Heart right ventricle (tissue), 16 donors: ENCODE measurements around the gene RTN4R. TPM values are rescaled to one million over a fixed set of nuclear protein-coding genes. Genes with fewer than 3 reads are reported as not detected.
"Not testable (repeated sequence)": the region's sequence is repeated elsewhere in the genome, so short reads cannot be mapped to it uniquely, and the experiment has no call there.

Experiments
- ATAC-seq, 8 donors: fragments of 200-7000 bp; cut with Tn5 transposase; one replicate each; pipeline ENCODE4 v1.9.1; 2020; ENCODE audit warnings: mild to moderate bottlenecking in 8 of 8, moderate library complexity in 8 of 8, moderate number of reproducible peaks in 1 of 8
- DNase-seq, 2 donors: peaks; one replicate each; pipeline ENCODE4 v3.0.0-alpha.2; 2020
- H3K27ac ChIP-seq, 10 donors: fragments of 200-600 bp; sonication (generic) in 2 of 10; one replicate each; pipeline versions ENCODE4 v1.5.0 to v1.8.0; 2020 to 2022; ENCODE audit warnings: mild to moderate bottlenecking in 3 of 10
- H3K27me3 ChIP-seq, 7 donors: fragments of 200-600 bp; one replicate each; pipeline ENCODE4 v1.8.0; 2021 to 2022; ENCODE audit warnings: mild to moderate bottlenecking in 2 of 7
- H3K36me3 ChIP-seq, 9 donors: fragments of 200-600 bp; sonication (generic) in 1 of 9; one replicate each; pipeline versions ENCODE4 v1.5.0 to v1.8.0; 2020 to 2022; ENCODE audit warnings: mild to moderate bottlenecking in 2 of 9
- H3K4me1 ChIP-seq, 9 donors: fragments of 200-600 bp; sonication (generic) in 1 of 9; one replicate each; pipeline versions ENCODE4 v1.5.0 to v1.8.0; 2020 to 2022; ENCODE audit warnings: mild to moderate bottlenecking in 4 of 9
- H3K4me3 ChIP-seq, 10 donors: fragments of 200-600 bp; sonication (generic) in 2 of 10; one replicate each; pipeline versions ENCODE4 v1.5.0 to v1.8.0; 2020 to 2022; ENCODE audit warnings: mild to moderate bottlenecking in 7 of 10, moderate library complexity in 2 of 10
- H3K9me3 ChIP-seq, 11 donors: fragments of 200-600 bp in 10 of 11; sonication (generic) in 2 of 11; one replicate each; pipeline versions ENCODE4 v1.5.0 to v1.8.0; 2013 to 2022; ENCODE audit warnings: mild to moderate bottlenecking in 2 of 11, control low read depth in 1 of 11, moderate library complexity in 1 of 11
- WGBS, 2 donors: extraction: QIAGEN DNeasy Blood & Tissue Kit; methylation state at CpG; one replicate each; pipeline ENCODE4 v1.1.7; 2013; ENCODE audit warnings: inconsistent platforms in 1 of 2; 5-methylcytosine and 5-hydroxymethylcytosine counted together
- intact Hi-C, 10 donors: fragments of 100-400 bp; cut with DNase I; formaldehyde crosslinking; loops; one replicate each; pipeline versions ENCODE4 v1.11.1 to v1.14.2; 2022
- polyA plus RNA-seq, 2 donors: library from polyadenylated mRNA; stranded (reverse); fragments of 200-250 nt; gene quantifications; one replicate each; pipeline ENCODE4 v1.2.3, GENCODE V29; 2013
- total RNA-seq, 10 donors: library from RNA; stranded (reverse); fragmentation: NEBNext Ultra II Directional in 3 of 10; extraction: Animal tissue kit (Norgen Biotek cat#: 25700) in 3 of 10; gene quantifications; one replicate each; pipeline versions ENCODE4 v1.2.1 to v1.2.4, GENCODE V29; 2021 to 2023
- TF ChIP-seq, protein P1 (sequence below), 9 donors: fragments of 200-600 bp; sonication (generic) in 2 of 9; IDR thresholded peaks; one replicate each; pipeline versions ENCODE4 v1.5.0 to v1.8.0; 2021 to 2022; ENCODE audit warnings: antibody characterized with exemption in 9 of 9, mild to moderate bottlenecking in 5 of 9, moderate library complexity in 1 of 9
- donor health status: Arrhythmogenic right ventricular cardiomyopathy.
- donor health status: ischemic (EF 13 %, LVEDD 7.1; RV severe dilation, severe dysfunction).
- donor health status: healthy with polysubstance abuse.
- donor health status: DM: no; HTN: yes; CAD: no.
- donor health status: DM: no; HTN: no; CAD: no.
- donor health status: ischemic (EF 25% LVEDD 6.9; RV normal size, moderate dysfunction).
- donor health status: ischemic (EF 25% LVEDD 5.7; RV mildly dilated, moderate dysfunction).
- donor health status: healthy.
- donor health status: DM: yes; HTN: yes; CAD: no.
- donor health status: Ischemic cardiomyopathy.
- donor health status: ischemic (EF 35%, LVEDD 5.7; RV mildly dilated, moderate dysfunction).
- donor health status: nonischemic (EF 11% LVEDD 7.7; RV severe dilation, severe dysfunction).
- donor health status: DM: yes; HTN: yes; CAD: no.
- donor health status: PGD.
- donor health status: ischemic (EF 29% LVEDD 5.4; RV normal size, mild dysfunction).
- donor health status: nonischemic (EF 23%, LVEDD 6.1; RV moderate dilation, normal function).

Gene RTN4R
- total and polyA plus RNA-seq, 12 donors, result 0.56 to 2.5 (median 0.93) TPM

DNA sequence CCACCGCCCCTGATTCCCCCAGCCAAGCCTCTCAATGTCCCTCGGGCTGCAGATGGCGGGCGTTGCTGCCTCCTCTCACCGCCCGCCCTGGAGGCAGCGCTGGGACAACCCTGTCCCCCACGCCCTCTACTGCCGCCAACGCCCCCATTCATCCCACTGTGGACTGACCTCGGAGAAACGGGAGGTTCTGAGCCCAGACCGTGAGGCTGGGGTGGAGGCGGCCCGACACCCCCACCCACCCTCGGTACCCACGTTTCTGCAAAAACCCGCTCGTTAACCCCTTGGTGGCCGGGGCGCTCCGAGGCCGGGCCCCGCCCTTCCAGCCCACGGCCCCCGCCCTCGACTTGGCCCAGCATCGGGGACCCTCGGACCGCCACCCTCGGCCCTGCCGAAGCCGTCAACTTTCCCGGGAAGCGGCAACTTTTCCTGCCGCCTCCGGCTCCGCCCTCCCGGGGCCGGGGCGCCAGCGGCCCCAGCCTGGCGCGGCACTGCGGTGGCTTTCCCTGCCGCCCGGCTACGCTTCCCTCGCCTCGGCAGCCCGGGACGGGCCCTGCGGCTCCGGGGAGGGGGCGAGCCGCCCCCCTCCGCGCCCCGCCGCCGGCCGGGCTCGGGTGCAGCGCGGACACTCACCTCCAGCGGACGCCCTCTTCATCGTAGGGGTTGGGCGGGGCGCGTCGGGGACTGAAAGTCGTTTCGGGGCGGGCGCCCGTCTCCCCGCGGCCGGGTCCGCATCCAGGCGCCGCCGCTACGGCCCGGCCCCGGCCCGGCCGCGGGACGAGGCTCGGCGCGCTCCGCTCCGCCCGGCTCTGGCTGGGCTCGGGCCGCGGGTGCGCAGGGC, 458 bp downstream of the RTN4R start:
- H3K27ac ChIP-seq, result peak overlapping the region in 5 of 10 donors; percentile 16 to 43 (median 31)
- TF ChIP-seq, protein P1, sequence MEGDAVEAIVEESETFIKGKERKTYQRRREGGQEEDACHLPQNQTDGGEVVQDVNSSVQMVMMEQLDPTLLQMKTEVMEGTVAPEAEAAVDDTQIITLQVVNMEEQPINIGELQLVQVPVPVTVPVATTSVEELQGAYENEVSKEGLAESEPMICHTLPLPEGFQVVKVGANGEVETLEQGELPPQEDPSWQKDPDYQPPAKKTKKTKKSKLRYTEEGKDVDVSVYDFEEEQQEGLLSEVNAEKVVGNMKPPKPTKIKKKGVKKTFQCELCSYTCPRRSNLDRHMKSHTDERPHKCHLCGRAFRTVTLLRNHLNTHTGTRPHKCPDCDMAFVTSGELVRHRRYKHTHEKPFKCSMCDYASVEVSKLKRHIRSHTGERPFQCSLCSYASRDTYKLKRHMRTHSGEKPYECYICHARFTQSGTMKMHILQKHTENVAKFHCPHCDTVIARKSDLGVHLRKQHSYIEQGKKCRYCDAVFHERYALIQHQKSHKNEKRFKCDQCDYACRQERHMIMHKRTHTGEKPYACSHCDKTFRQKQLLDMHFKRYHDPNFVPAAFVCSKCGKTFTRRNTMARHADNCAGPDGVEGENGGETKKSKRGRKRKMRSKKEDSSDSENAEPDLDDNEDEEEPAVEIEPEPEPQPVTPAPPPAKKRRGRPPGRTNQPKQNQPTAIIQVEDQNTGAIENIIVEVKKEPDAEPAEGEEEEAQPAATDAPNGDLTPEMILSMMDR (IDR thresholded peaks at IDR 0.05), result peak in 1 of 9 donors; percentile 14
- H3K4me1 ChIP-seq, result peaks cover 6 to 17% (median 9%) of the 10 kb centered on the region in 9 donors
- H3K4me3 ChIP-seq, result peak overlapping the region; percentile 38 to 71 (median 50)
- H3K27me3 ChIP-seq, result peaks cover 0 to 10% (median 0%) of the 10 kb centered on the region in 7 donors
- ATAC-seq, result peak in 2 of 8 donors; percentile 13 to 30
- intact Hi-C loops, result loop anchor here in 9 of 10 donors (1.0 to 5.0 kb wide), 3 partner anchors 109 to 110 kb away; no protein-coding TSS in a partner anchor
- DNase-seq, result no peak
- 1 to 2% methylated on average over 52 to 101 of the region's 101 CpGs for WGBS, 2 donors
- no peaks in the 10 kb centered on the region for H3K36me3 ChIP-seq
- no peaks in the 10 kb centered on the region for H3K9me3 ChIP-seq

DNA sequence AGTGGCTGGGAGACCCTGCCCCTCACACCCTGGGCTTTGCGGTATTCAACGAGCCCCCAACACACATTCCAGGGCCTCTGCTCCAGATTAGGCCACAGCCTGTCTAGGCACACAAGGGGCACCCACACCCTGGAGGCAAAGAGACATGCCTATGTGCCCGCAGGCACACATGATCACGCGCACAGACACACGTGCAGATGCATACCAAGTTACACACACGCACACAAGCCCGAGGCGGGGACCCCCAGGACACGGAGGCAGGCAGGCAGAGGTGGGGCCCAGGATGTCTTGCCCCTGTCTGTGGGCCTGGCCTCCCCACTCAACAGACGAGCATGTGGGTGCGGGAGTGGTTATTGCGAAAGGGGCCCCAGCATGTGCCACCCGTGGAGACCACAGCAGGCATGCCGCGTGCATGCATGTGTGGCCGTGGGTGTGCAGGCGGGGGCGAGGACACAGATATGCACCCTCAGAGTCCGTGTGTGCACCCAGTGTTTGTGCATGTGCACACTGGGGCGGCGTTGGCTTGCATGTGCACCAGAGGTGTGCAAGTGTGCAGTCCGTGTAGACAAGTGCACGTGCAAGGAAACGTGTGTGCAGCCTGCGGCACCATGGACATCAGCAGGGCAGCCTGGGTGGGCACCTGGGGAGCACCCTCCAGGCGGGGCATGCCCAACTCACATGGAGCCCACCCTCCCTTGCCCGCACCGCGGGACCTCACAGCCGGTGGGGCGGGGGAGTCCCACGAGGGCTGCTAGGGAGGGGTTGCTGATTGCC, 1.3 kb downstream of the RTN4R start:
- Histone ChIP-seq H3K27me3 (peaks cover 0 to 10% (median 0%) of the 10 kb centered on the region in 7 donors), H3K4me1 (peaks cover 6 to 17% (median 9%) of the 10 kb centered on the region in 9 donors), H3K4me3 (peak overlapping the region in 9 of 10 donors; percentile 38 to 71 (median 51))
- whole genome bisulfite sequencing, 2 donors, result 71 to 75% methylated on average over 33 of the region's 33 CpGs
- not testable (repeated sequence) for DNase-seq, H3K36me3 ChIP-seq, H3K27ac ChIP-seq, ATAC-seq, H3K9me3 ChIP-seq
- intact Hi-C loops, result loop anchor here in 4 of 10 donors (5.0 kb wide), 1 partner anchor 110 kb away; no protein-coding TSS in a partner anchor

DNA sequence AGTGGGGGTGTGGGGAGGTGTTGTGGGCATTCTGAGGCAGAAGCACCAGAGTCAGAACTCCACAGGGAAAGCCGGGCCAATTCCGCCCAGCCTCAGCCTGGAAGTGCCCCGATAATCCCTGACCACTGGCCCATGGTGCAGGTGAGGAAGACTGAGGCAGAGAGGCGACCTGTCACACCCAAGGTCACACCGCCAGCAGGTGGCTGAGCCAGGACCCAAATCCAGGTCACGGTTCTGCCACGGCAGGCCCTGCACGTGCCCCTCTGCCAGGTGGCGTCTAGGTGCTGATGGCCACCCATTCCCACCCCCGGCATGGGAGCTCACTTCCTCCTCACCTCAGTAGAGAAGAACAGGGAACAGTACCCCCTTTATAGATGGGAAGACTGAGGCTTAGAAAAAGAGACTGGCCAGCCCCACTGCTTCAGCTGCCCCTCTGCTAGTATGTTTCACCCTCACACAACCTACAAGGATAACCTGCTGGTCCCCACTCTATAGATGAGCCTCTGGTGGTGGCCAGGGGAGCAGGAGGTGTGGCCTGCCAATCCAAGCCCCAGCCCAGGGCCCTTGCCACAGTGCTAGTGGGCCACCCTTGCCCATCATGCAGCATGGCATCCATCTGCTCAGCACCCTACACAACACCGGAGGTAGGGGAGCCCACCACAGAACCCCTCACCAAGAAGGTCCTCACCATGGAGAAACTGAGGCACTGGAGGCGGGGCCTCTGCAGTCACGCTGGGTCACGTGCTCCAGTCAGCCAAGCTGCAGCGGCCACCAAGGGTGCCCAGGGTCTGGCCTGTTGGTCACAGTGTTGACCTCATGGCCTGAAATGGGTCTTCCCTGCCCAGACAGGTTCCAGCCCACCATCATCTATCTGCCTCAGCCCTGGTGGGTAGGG, 2.1 kb downstream of the RTN4R start:
- H3K9me3 ChIP-seq, DNase-seq, ATAC-seq, H3K36me3 ChIP-seq, H3K27ac ChIP-seq, H3K4me3 ChIP-seq: not testable (repeated sequence)
- intact Hi-C loops, result loop anchor here in 4 of 10 donors (5.0 kb wide), 1 partner anchor 109 kb away; no protein-coding TSS in a partner anchor
- Histone ChIP-seq H3K27me3 (peaks cover 0 to 10% (median 0%) of the 10 kb centered on the region in 7 donors), H3K4me1 (peaks cover 6 to 17% (median 9%) of the 10 kb centered on the region in 9 donors)
- WGBS, 2 donors, result 96% methylated on average over 14 to 15 of the region's 15 CpGs

DNA sequence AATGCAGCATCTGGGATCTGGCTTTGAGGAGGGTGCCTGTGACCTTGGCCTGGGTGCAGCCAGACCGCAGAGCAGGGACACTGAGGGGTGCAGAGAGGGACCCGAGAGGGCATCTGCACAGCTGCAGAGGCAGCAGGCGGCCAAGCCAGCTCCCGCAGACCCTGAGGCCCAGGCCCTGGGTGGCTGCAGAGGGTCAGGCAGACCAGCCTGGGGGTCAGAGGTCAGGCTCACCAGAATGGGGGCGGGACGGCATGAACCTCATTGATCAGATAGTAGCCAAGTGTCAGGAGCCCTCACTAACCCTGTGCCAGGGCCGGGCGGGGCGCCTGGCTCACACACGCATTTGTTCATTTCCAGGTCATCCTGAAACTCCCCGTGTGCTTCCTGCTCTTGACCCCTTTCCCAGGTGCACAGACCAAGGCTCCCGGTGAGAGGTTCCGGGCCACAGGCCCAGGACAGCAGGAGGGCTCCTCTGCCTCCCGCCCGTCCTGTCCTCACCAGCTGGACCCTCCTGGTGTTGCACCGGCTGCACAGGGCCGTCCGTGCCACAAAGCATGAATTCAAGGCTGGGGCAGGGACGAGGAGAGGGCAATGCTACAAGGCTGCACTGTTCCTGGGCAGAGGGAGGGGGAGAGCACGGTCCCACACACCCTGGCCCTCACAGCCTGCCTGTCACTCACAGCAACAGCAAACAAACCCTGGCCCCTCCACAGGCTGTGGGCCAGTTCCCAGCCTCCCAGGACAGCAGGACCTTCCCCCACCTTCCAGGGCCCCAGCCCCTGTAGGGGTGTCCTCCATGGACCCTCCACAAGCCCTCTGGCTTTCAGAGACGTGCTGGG, 3.3 kb downstream of the RTN4R start:
- Histone ChIP-seq H3K4me3 (no peak overlapping the region), H3K27ac (no peak overlapping the region), H3K9me3 (no peaks in the 10 kb centered on the region), H3K36me3 (no peaks in the 10 kb centered on the region), H3K4me1 (peaks cover 6 to 17% (median 9%) of the 10 kb centered on the region in 9 donors), H3K27me3 (peaks cover 0 to 10% (median 0%) of the 10 kb centered on the region in 7 donors)
- TF ChIP-seq, protein P1 (IDR thresholded peaks at IDR 0.05), result no peak
- ATAC-seq, result no peak
- intact Hi-C loops, result loop anchor here in 4 of 10 donors (5.0 kb wide), 1 partner anchor 108 kb away; no protein-coding TSS in a partner anchor
- 77 to 83% methylated on average over 19 to 21 of the region's 21 CpGs for WGBS, 2 donors
- DNase-seq, result no peak

DNA sequence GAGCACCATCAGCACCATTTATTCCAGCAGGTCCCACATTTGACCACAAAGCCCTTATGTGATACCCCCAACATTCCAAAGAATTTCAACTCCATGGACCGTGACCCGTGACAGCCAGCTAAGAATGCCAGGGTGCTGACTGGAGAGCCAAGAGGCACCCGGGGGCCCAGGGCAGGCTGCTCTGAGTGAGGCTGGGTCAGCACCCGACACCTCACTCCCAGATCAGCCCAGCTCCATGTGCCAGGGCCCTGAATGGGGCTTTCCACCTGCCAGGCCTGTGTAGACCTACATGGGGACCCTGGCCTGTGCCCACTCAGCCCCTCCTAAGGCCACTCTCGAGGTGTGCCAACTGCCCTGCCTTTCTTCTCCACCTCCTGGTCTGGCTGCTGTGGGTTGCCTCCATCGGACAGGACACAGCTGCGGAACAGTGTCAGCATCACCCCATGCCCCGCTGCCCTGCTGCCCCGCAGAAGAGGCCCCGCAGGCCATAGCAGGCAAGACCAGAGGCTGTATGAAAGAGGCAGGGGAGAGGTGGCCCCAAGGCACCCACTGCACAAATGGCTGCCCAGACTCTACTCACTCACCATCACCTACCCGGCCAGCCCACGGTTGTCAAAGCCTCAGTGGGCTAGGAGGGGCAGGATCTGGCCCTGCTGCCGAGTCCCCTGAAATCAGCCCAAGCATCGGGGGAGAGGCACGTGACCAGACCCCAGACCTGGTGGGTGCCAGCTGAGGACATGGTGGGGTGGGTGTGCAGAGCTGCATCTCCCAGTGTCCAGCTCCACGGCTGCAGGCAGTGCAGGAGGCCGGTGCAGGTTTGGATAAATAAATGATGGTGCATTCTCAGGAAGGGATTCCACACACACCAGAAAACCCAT, 4.5 kb downstream of the RTN4R start:
- ATAC-seq, intact Hi-C loops, DNase-seq, H3K4me3 ChIP-seq, H3K36me3 ChIP-seq, H3K9me3 ChIP-seq, H3K27ac ChIP-seq: not testable (repeated sequence)
- 92 to 94% methylated on average over 17 of the region's 17 CpGs for WGBS, 2 donors
- peaks cover 0 to 10% (median 0%) of the 10 kb centered on the region in 7 donors for H3K27me3 ChIP-seq
- peaks cover 6 to 15% (median 8%) of the 10 kb centered on the region in 9 donors for H3K4me1 ChIP-seq
